HepG2 (cell line): ENCODE data around the gene KRT12. TPM values are rescaled to one million over a fixed set of nuclear protein-coding genes. Genes with fewer than 3 reads are reported as not detected.
A peak's percentile ranks its signal among the peaks of the same experiment; 100 is the strongest.

ENCODE experiments used
- ATAC-seq: fragments of 200-7000 bp; cut with Tn5 transposase; 3 replicates; pipeline ENCODE4 v1.9.1; 2020; ENCODE audit warnings: mild to moderate bottlenecking, moderate library complexity
- BruUV-seq: library from RNA; stranded (reverse); fragments of 400-500 nt; replicated peaks from 2 replicates; lab custom pipeline; 2021; lab: Mats Ljungman, UMichigan
- CTCF ChIA-PET: fragments of 300-600 bp; formaldehyde crosslinking; extraction: SDS; loops from one replicate; lab custom pipeline; 2021; ENCODE audit warnings: low total read pairs, inconsistent platforms, low intra/inter-chr PET ratio; lab: Yijun Ruan, JAX
- POLR2A ChIA-PET: fragments of 350-600 bp; sonication (Branson Sonifier 250); formaldehyde crosslinking; loops from one replicate; lab custom pipeline; 2020; ENCODE audit warnings: antibody characterized with exemption, inconsistent platforms; lab: Yijun Ruan, JAX
- DNase-seq: peaks from one replicate; pipeline ENCODE4 v3.0.0-alpha.2; 2015; ENCODE audit warnings: low spot score
- FAIRE-seq: peaks from 3 replicates; lab custom pipeline; 2011; peaks lifted over from hg19 to GRCh38; lab: Jason Lieb, UNC
- H2AFZ ChIP-seq: one replicate; pipeline ENCODE4 v1.6.1; 2011; ENCODE audit warnings: low read length, inconsistent platforms
- H3K27ac ChIP-seq: fragments of 300-600 bp; 3 replicates; pipeline ENCODE4 v1.8.0; 2011; ENCODE audit warnings: mixed run types, mild to moderate bottlenecking, mixed read lengths, low read length, inconsistent platforms; ENCODE audit not compliant: insufficient read depth; ENCODE audit errors: extremely low read length
- H3K27me3 ChIP-seq, 2 experiments: fragments of 200-600 bp in 1 of 2; 2 replicates in 1 of 2; 3 replicates in 1 of 2; pipeline versions ENCODE4 v1.6.0 to v1.8.0; 2011; ENCODE audit warnings: low read length in 2 of 2, mild to moderate bottlenecking in 2 of 2, moderate library complexity in 2 of 2, inconsistent platforms in 1 of 2; ENCODE audit not compliant: insufficient read depth in 2 of 2, control insufficient read depth in 1 of 2
- H3K36me3 ChIP-seq, 2 experiments: fragments of 200-600 bp in 1 of 2; replicated peaks in 1 of 2; 2 replicates in 1 of 2; 3 replicates in 1 of 2; pipeline versions ENCODE4 v1.5.1 to v1.8.0; 2011; ENCODE audit warnings: low read length in 2 of 2, inconsistent platforms in 1 of 2; ENCODE audit not compliant: insufficient read depth in 2 of 2, control insufficient read depth in 1 of 2
- H3K4me1 ChIP-seq: 2 replicates; pipeline ENCODE4 v1.5.1; 2012; ENCODE audit warnings: low read length, inconsistent platforms; ENCODE audit not compliant: insufficient read depth
- H3K4me2 ChIP-seq: 2 replicates; pipeline ENCODE4 v1.6.0; 2011; ENCODE audit warnings: low read depth, low read length, inconsistent platforms
- H3K4me3 ChIP-seq, 3 experiments: fragments of 200-600 bp in 1 of 3; sonication (generic), shearing (Covaris generic) in 1 of 3; replicated peaks in 1 of 3; 2 replicates each; pipeline ENCODE4 v1.5.1; 2011 to 2016; ENCODE audit warnings: low read length in 3 of 3, inconsistent platforms in 2 of 3, low read depth in 2 of 3, mild to moderate bottlenecking in 2 of 3, control low read depth in 1 of 3, mixed read lengths in 1 of 3; ENCODE audit not compliant: insufficient read depth in 1 of 3
- H3K79me2 ChIP-seq: one replicate; pipeline ENCODE4 v1.6.1; 2011; ENCODE audit warnings: low read length, inconsistent platforms; ENCODE audit not compliant: insufficient read depth
- H3K9ac ChIP-seq: 2 replicates; pipeline ENCODE4 v1.6.0; 2011; ENCODE audit warnings: mild to moderate bottlenecking, low read depth, low read length, inconsistent platforms; ENCODE audit not compliant: insufficient read depth
- H3K9me3 ChIP-seq: 2 replicates; pipeline ENCODE4 v1.5.1; 2012; ENCODE audit warnings: mild to moderate bottlenecking, low read length
- H4K20me1 ChIP-seq: 2 replicates; pipeline ENCODE4 v1.6.0; 2011; ENCODE audit warnings: inconsistent platforms, mild to moderate bottlenecking, low read length, moderate library complexity; ENCODE audit not compliant: insufficient read depth
- CC2D1A ChIP-seq: sonication (generic); formaldehyde crosslinking; IDR thresholded peaks from 2 replicates; pipeline ENCODE4 v1.8.1; 2023; ENCODE audit warnings: mild to moderate bottlenecking, missing genetic modification reagents
- DPF2 ChIP-seq: sonication (generic); formaldehyde crosslinking; IDR thresholded peaks from 2 replicates; pipeline ENCODE4 v1.4.0; 2020; ENCODE audit warnings: mild to moderate bottlenecking, low read depth, missing genetic modification reagents, borderline replicate concordance
- HDAC1 ChIP-seq: sonication (generic); formaldehyde crosslinking; IDR thresholded peaks from 2 replicates; pipeline ENCODE4 v1.5.1; 2020; ENCODE audit warnings: mild to moderate bottlenecking, missing genetic modification reagents
- HES4 ChIP-seq: sonication (generic); formaldehyde crosslinking; IDR thresholded peaks from 2 replicates; pipeline ENCODE4 v1.9.0; 2021; ENCODE audit warnings: mild to moderate bottlenecking, missing genetic modification reagents, borderline replicate concordance
- MED1 ChIP-seq: sonication (generic); formaldehyde crosslinking; IDR thresholded peaks from 2 replicates; pipeline ENCODE4 v1.4.0; 2020; ENCODE audit warnings: missing genetic modification reagents
- POLR2A ChIP-seq, 2 experiments: IDR thresholded peaks; 2 replicates each; pipeline ENCODE4 v1.6.1; 2011; ENCODE audit warnings: low read depth in 2 of 2, low read length in 2 of 2, mild to moderate bottlenecking in 1 of 2, moderate library complexity in 1 of 2; ENCODE audit not compliant: insufficient read depth in 1 of 2
- POLR2AphosphoS5 ChIP-seq: IDR thresholded peaks from 2 replicates; pipeline ENCODE4 v1.6.1; 2012; ENCODE audit warnings: low read depth, low read length
- POLR2G ChIP-seq: fragments of 200-400 bp; formaldehyde crosslinking; IDR thresholded peaks from 2 replicates; pipeline ENCODE4 v1.6.1; 2018; ENCODE audit warnings: mild to moderate bottlenecking, low read depth, low read length, moderate library complexity
- PRDM4 ChIP-seq: sonication (generic); formaldehyde crosslinking; IDR thresholded peaks from 2 replicates; pipeline ENCODE4 v1.9.0; 2021; ENCODE audit warnings: missing genetic modification reagents, borderline replicate concordance
- TMF1 ChIP-seq: sonication (generic); formaldehyde crosslinking; IDR thresholded peaks from 2 replicates; pipeline ENCODE4 v1.8.1; 2022; ENCODE audit warnings: low read depth, missing genetic modification reagents
- ZNF235 ChIP-seq: sonication (generic); formaldehyde crosslinking; IDR thresholded peaks from 2 replicates; pipeline ENCODE4 v1.8.1; 2023; ENCODE audit warnings: mild to moderate bottlenecking, missing genetic modification reagents, borderline replicate concordance
- ZNF318 ChIP-seq: sonication (generic); formaldehyde crosslinking; IDR thresholded peaks from 2 replicates; pipeline ENCODE4 v1.4.0; 2020; ENCODE audit warnings: mild to moderate bottlenecking, missing genetic modification reagents
- ZNF776 ChIP-seq: sonication (generic); formaldehyde crosslinking; IDR thresholded peaks from 2 replicates; pipeline ENCODE4 v1.4.0; 2020; ENCODE audit warnings: mild to moderate bottlenecking, missing genetic modification reagents
- ZNF790 ChIP-seq: sonication (generic); formaldehyde crosslinking; IDR thresholded peaks from 2 replicates; pipeline ENCODE4 v1.8.0; 2022; ENCODE audit warnings: missing genetic modification reagents, mild to moderate bottlenecking, borderline replicate concordance
- WGBS: methylation state at CpG from one replicate; pipeline ENCODE4 v1.1.6; 2017; ENCODE audit warnings: low lambda C conversion rate; 5-methylcytosine and 5-hydroxymethylcytosine counted together
- in situ Hi-C: cut with HindIII; loops from 2 replicates; pipeline ENCODE4 v1.10.0; 2017; ENCODE audit warnings: low pct_unique_long_range_greater_than_20kb; ENCODE audit not compliant: extremely low pct_ligation_motif_present
- intact Hi-C: fragments of 100-400 bp; cut with micrococcal nuclease; formaldehyde crosslinking; loops from one replicate; pipeline ENCODE4 v1.10.0; 2022; ENCODE audit not compliant: unreplicated experiment
- polyA plus RNA-seq, 8 experiments: library from polyadenylated mRNA; depleted of rRNA in 3 of 8; stranded (reverse) in 7 of 8; unstranded in 1 of 8; fragments of >200 nt; fragmentation: Illumina TruSeq in 4 of 8; extraction: Trizol in 4 of 8; gene quantifications; 2 replicates each; pipeline versions ENCODE4 v1.2.1 to v1.2.3, GENCODE V29; 2011 to 2016; ENCODE audit warnings: low read depth in 4 of 8, missing spikeins in 1 of 8, mixed read lengths in 1 of 8; ENCODE audit not compliant: insufficient read depth in 1 of 8
- total RNA-seq, 5 experiments: library from RNA; depleted of rRNA; stranded (reverse); fragments of >200 nt; fragmentation: Illumina TruSeq; extraction: Trizol; gene quantifications; 2 replicates each; pipeline ENCODE4 v1.2.3, GENCODE V29; 2016; ENCODE audit warnings: low read depth in 1 of 5

Gene KRT12
- total and polyA plus RNA-seq, 2 of the 13 experiments (the other 11 are each of a cell fraction or from before 2014, with no cell fraction given) = 0.07 to 0.09 TPM

GRCh38 chr17:40817103-40817682, 49.8 kb downstream of the KRT12 start:
- H3K9me3 ChIP-seq = no peaks in the 10 kb centered on the region
- H3K27ac ChIP-seq = no peak overlapping the region
- intact Hi-C loops = no loop called here
- no peaks in the 10 kb centered on the region for H4K20me1 ChIP-seq
- CTCF ChIA-PET = no interaction called here
- DNase-seq = no peak
- H2AFZ ChIP-seq = no peak overlapping the region
- in situ Hi-C loops = no loop called here
- 96% methylated on average over 4 of the region's 4 CpGs for WGBS
- no peaks in the 10 kb centered on the region; a peak in 1 of 5 replicates for H3K27me3 ChIP-seq
- no peak overlapping the region for H3K4me3 ChIP-seq
- peaks cover 20% of the 10 kb centered on the region for H3K79me2 ChIP-seq
- H3K9ac ChIP-seq = no peak overlapping the region
- BruUV-seq = no TSS peak
- POLR2A ChIA-PET = no interaction called here
- 0 out of 2 replicates have a peak, but pooled peaks have one; percentile 29 for TF ChIP-seq ZNF776 (CRISPR knock-in tag)
- peak; percentile 89 for TF ChIP-seq ZNF318 (CRISPR knock-in tag)
- TF ChIP-seq HDAC1 (CRISPR knock-in tag) = no peak
- no peak for TF ChIP-seq TMF1 (CRISPR knock-in tag)
- TF ChIP-seq CC2D1A (CRISPR knock-in tag) = no peak
- TF ChIP-seq PRDM4 (CRISPR knock-in tag) = no peak
- TF ChIP-seq DPF2 (CRISPR knock-in tag) = 0 out of 2 replicates have a peak, but pooled peaks have one; percentile 33
- 0 out of 2 replicates have a peak, but pooled peaks have one; percentile 15 for TF ChIP-seq MED1 (CRISPR knock-in tag)
- 0 out of 2 replicates have a peak, but pooled peaks have one; percentile 32 for TF ChIP-seq ZNF235 (CRISPR knock-in tag)
- TF ChIP-seq POLR2A (IDR thresholded peaks at IDR 0.05; ENCODE audit: insufficient read depth in 1 of 2, low read depth in 2 of 2, low read length in 2 of 2) = peak; percentile 40 to 60; a peak in 2 of 4 replicates
- TF ChIP-seq POLR2G = peak; percentile 51; the same call in 1 of the 2 replicates
- TF ChIP-seq HES4 (CRISPR knock-in tag) = 0 out of 2 replicates have a peak, but pooled peaks have one; percentile 29
- 0 out of 2 replicates have a peak, but pooled peaks have one; percentile 14 for TF ChIP-seq POLR2AphosphoS5
- 0 out of 2 replicates have a peak, but pooled peaks have one; percentile 40 for TF ChIP-seq ZNF790 (CRISPR knock-in tag)
- H3K4me1 ChIP-seq = peaks cover 33% of the 10 kb centered on the region
- H3K36me3 ChIP-seq = peaks cover 4 to 7% of the 10 kb centered on the region in 2 experiments; a peak in 4 of 5 replicates
- FAIRE-seq = no peak
- peak overlapping the region; percentile 13; the same call in 1 of the 2 replicates for H3K4me2 ChIP-seq
- ATAC-seq = no peak
